PC-9 (cell line): ENCODE measurements around the gene MMD2. TPM values are rescaled to one million over a fixed set of nuclear protein-coding genes. Genes with fewer than 3 reads are reported as not detected.

Experiments
- BruUV-seq: library from RNA; stranded (reverse); fragments of 400-500 nt; replicated peaks from 2 replicates; lab custom pipeline; 2021; lab: Mats Ljungman, UMichigan
- CTCF ChIA-PET: fragments of 300-600 bp; sonication (Branson Sonifier 250); formaldehyde crosslinking; loops from one replicate; lab custom pipeline; 2022; ENCODE audit warnings: antibody characterized with exemption; lab: Charles Lee
- POLR2A ChIA-PET: fragments of 300-600 bp; sonication (Branson Sonifier 250); formaldehyde crosslinking; loops from one replicate; lab custom pipeline; 2022; ENCODE audit warnings: antibody characterized with exemption; ENCODE audit not compliant: unreplicated experiment; lab: Charles Lee
- DNase-seq, 2 experiments: peaks; one replicate each; pipeline versions ENCODE4 v3.0.0 to v3.0.0-alpha.2; 2015 to 2022; ENCODE audit warnings: mixed read lengths in 1 of 2
- H2AFZ ChIP-seq: fragments of 200-600 bp; sonication (generic); 2 replicates; pipeline ENCODE4 v1.8.1; 2017; ENCODE audit warnings: antibody characterized with exemption
- H3F3A ChIP-seq: fragments of 200-600 bp; sonication (generic); 2 replicates; pipeline ENCODE4 v1.8.1; 2017; ENCODE audit warnings: antibody characterized with exemption, mild to moderate bottlenecking, low read depth; ENCODE audit not compliant: insufficient read depth
- H3K27ac ChIP-seq: fragments of 200-600 bp; sonication (generic); 2 replicates; pipeline ENCODE4 v1.6.1; 2016; ENCODE audit warnings: mixed run types
- H3K27me3 ChIP-seq: fragments of 200-600 bp; sonication (generic); 2 replicates; pipeline ENCODE4 v1.6.1; 2016; ENCODE audit warnings: low read depth, mixed run types; ENCODE audit not compliant: insufficient read depth
- H3K36me3 ChIP-seq: fragments of 200-600 bp; sonication (generic); 2 replicates; pipeline ENCODE4 v1.6.1; 2016; ENCODE audit warnings: low read depth, mixed run types
- H3K4me1 ChIP-seq: fragments of 200-600 bp; sonication (generic); replicated peaks from 2 replicates; pipeline ENCODE4 v1.6.1; 2016; ENCODE audit warnings: mixed run types; ENCODE audit not compliant: insufficient read depth
- H3K4me2 ChIP-seq: fragments of 200-600 bp; sonication (generic); 2 replicates; pipeline ENCODE4 v1.6.1; 2017; ENCODE audit warnings: mixed run types
- H3K4me3 ChIP-seq: fragments of 200-600 bp; sonication (generic); 2 replicates; pipeline ENCODE4 v1.6.1; 2016; ENCODE audit warnings: mixed run types
- H3K79me2 ChIP-seq: fragments of 200-600 bp; sonication (generic); 2 replicates; pipeline ENCODE4 v1.6.1; 2017; ENCODE audit warnings: low read depth, mixed run types
- H3K9me2 ChIP-seq: fragments of 200-600 bp; sonication (generic); 2 replicates; pipeline ENCODE4 v1.8.1; 2017; ENCODE audit warnings: mild to moderate bottlenecking; ENCODE audit not compliant: insufficient read depth
- H3K9me3 ChIP-seq: fragments of 200-600 bp; sonication (generic); 2 replicates; pipeline ENCODE4 v1.8.1; 2016; ENCODE audit warnings: low read depth; ENCODE audit not compliant: insufficient read depth
- H4K20me1 ChIP-seq: fragments of 200-600 bp; sonication (generic); 2 replicates; pipeline ENCODE4 v1.8.1; 2017; ENCODE audit not compliant: insufficient read depth
- CTCF ChIP-seq: fragments of 200-600 bp; sonication (generic); conservative IDR thresholded peaks from 2 replicates; pipeline ENCODE4 v1.6.1; 2017; ENCODE audit warnings: mixed run types, antibody characterized with exemption, mild to moderate bottlenecking, moderate library complexity
- EZH2 ChIP-seq: fragments of 200-600 bp; sonication (generic); IDR thresholded peaks from 2 replicates; pipeline ENCODE4 v1.8.0; 2017; ENCODE audit warnings: antibody characterized with exemption, low read depth
- intact Hi-C: fragments of 100-400 bp; cut with micrococcal nuclease; formaldehyde crosslinking; loops from one replicate; pipeline ENCODE4 v1.10.0; 2022; ENCODE audit not compliant: unreplicated experiment
- total RNA-seq: library from RNA; stranded (reverse); gene quantifications from 2 replicates; pipeline ENCODE4 v1.2.3, GENCODE V29; 2021

The MMD2 gene
- total RNA-seq, 1 experiment from 2014 or later = not detected

- intact Hi-C loops = no loop called here
- no TSS peak for BruUV-seq
- H3K4me1 ChIP-seq = no peaks in the 10 kb centered on the region
- no peak overlapping the region for H3K4me3 ChIP-seq
- H3K4me2 ChIP-seq = no peak overlapping the region
- H3K9me2 ChIP-seq = no peaks in the 10 kb centered on the region
- no peaks in the 10 kb centered on the region for H4K20me1 ChIP-seq
- ChIA-PET POLR2A (interaction anchor here (0.6 kb wide), 1 partner anchor 837 kb away, joined by 3 read pairs; no protein-coding TSS in a partner anchor), CTCF (interaction anchor here (0.6 to 0.7 kb wide), 2 partner anchors 206 to 509 kb away, joined by 3 to 8 read pairs; no protein-coding TSS in a partner anchor)
- no peak overlapping the region for H2AFZ ChIP-seq
- no peaks in the 10 kb centered on the region for H3K9me3 ChIP-seq
- H3K79me2 ChIP-seq = no peaks in the 10 kb centered on the region
- H3F3A ChIP-seq = 0 out of 2 replicates have a peak, but pooled peaks cover 4% of the 10 kb centered on the region
- H3K27ac ChIP-seq = no peak overlapping the region
- no peak for DNase-seq
- TF ChIP-seq EZH2 (no peak), CTCF (no peak)
- H3K36me3 ChIP-seq = no peaks in the 10 kb centered on the region
- H3K27me3 ChIP-seq = peaks cover 55% of the 10 kb centered on the region
These were observed 76.0 kb downstream of the MMD2 start for GRCh38 chr7:4883033-4883371.

- Histone ChIP-seq H3K79me2 (no peaks in the 10 kb centered on the region), H3K27me3 (peaks cover 59% of the 10 kb centered on the region), H3K27ac (no peak overlapping the region), H2AFZ (no peak overlapping the region), H3K4me3 (no peak overlapping the region), H4K20me1 (no peaks in the 10 kb centered on the region), H3K4me2 (no peak overlapping the region), H3F3A (0 out of 2 replicates have a peak, but pooled peaks cover 4% of the 10 kb centered on the region), H3K9me2 (no peaks in the 10 kb centered on the region), H3K4me1 (no peaks in the 10 kb centered on the region), H3K9me3 (no peaks in the 10 kb centered on the region), H3K36me3 (no peaks in the 10 kb centered on the region)
- no TSS peak for BruUV-seq
- POLR2A ChIA-PET = interaction anchor here (0.6 kb wide), 1 partner anchor 837 kb away, joined by 3 read pairs; no protein-coding TSS in a partner anchor
- CTCF ChIA-PET = interaction anchor here (0.6 kb wide), 2 partner anchors 37 to 508 kb away, joined by 6 to 8 read pairs; no protein-coding TSS in a partner anchor
- intact Hi-C loops = no loop called here
- TF ChIP-seq EZH2 (no peak), CTCF (no peak)
- peak in 1 of 2 experiments; percentile 22 for DNase-seq
These were observed 76.6 kb downstream of the MMD2 start for GRCh38 chr7:4882169-4883032.

- Histone ChIP-seq H3K4me1 (no peaks in the 10 kb centered on the region), H3K79me2 (no peaks in the 10 kb centered on the region), H3K27me3 (peaks cover 64% of the 10 kb centered on the region), H3K27ac (no peak overlapping the region), H3K9me3 (no peaks in the 10 kb centered on the region), H3F3A (0 out of 2 replicates have a peak, but pooled peaks cover 4% of the 10 kb centered on the region), H2AFZ (no peak overlapping the region), H3K36me3 (no peaks in the 10 kb centered on the region), H3K4me3 (no peak overlapping the region), H3K4me2 (no peak overlapping the region), H3K9me2 (no peaks in the 10 kb centered on the region), H4K20me1 (no peaks in the 10 kb centered on the region)
- TF ChIP-seq EZH2 = no peak
- no peak for TF ChIP-seq CTCF
- DNase-seq = no peak
- ChIA-PET CTCF (no interaction called here), POLR2A (no interaction called here)
- BruUV-seq = no TSS peak
- intact Hi-C loops = no loop called here
These were observed 78.8 kb downstream of the MMD2 start for GRCh38 chr7:4880218-4880617.
